PC-9 (cell line): Measurements from ENCODE around the gene CD276.

ENCODE experiments used
- EZH2 ChIP-seq: fragments of 200-600 bp; sonication (generic); IDR thresholded peaks from 2 replicates; pipeline ENCODE4 v1.8.0; 2017; ENCODE audit warnings: antibody characterized with exemption, low read depth
- TF ChIP-seq, protein P1 (sequence below): fragments of 200-600 bp; sonication (generic); conservative IDR thresholded peaks from 2 replicates; pipeline ENCODE4 v1.6.1; 2017; ENCODE audit warnings: mixed run types, antibody characterized with exemption, mild to moderate bottlenecking, moderate library complexity

DNA sequence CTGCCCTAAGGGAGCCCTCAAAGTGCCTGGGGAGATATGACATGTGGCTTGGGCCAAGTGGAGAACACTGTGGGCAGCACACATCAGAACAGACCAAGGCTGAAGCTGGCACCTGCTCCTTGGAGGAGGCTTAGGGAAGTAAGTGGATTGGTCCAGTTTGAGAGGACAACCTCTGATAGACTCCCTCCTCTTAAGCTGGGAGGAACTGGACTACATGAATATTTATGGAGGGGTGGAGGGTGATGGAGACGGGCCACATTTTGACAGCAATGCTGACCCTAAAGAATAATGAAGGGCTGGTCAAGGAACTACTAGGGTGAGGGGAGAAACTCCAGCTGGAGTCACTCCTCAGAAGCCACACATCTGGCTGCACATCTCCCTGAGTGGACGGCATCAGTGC, 6.5 kb upstream of the CD276 start:
- no peak for TF ChIP-seq EZH2
- TF ChIP-seq, protein P1, sequence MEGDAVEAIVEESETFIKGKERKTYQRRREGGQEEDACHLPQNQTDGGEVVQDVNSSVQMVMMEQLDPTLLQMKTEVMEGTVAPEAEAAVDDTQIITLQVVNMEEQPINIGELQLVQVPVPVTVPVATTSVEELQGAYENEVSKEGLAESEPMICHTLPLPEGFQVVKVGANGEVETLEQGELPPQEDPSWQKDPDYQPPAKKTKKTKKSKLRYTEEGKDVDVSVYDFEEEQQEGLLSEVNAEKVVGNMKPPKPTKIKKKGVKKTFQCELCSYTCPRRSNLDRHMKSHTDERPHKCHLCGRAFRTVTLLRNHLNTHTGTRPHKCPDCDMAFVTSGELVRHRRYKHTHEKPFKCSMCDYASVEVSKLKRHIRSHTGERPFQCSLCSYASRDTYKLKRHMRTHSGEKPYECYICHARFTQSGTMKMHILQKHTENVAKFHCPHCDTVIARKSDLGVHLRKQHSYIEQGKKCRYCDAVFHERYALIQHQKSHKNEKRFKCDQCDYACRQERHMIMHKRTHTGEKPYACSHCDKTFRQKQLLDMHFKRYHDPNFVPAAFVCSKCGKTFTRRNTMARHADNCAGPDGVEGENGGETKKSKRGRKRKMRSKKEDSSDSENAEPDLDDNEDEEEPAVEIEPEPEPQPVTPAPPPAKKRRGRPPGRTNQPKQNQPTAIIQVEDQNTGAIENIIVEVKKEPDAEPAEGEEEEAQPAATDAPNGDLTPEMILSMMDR = no peak
